ENCODE results near the gene PFKM.

PFKM gene

GRCh38 chr12:48131517-48131916, 12.4 kb downstream of the PFKM start:
- Histone ChIP-seq H4K5ac (ENCODE audit: low read length) (no peak overlapping the region), H3K23ac (ENCODE audit: low read length) (no peak overlapping the region), H2BK15ac (replicated peaks; ENCODE audit: low read depth) (no peak overlapping the region), H3K56ac (ENCODE audit: low read length) (no peak overlapping the region), H3K4ac (ENCODE audit: low read depth, low read length) (no peak overlapping the region), H3K4me1 (ENCODE audit: control insufficient read depth, low read depth, low read length) (no peaks in the 10 kb centered on the region), H3K9ac (ENCODE audit: low read length) (no peak overlapping the region), H2AK5ac (ENCODE audit: low read length) (no peak overlapping the region), H2BK120ac (ENCODE audit: low read depth, low read length) (no peak overlapping the region), H3K27ac (ENCODE audit: low read depth, low read length) (no peak overlapping the region), H3K4me2 (ENCODE audit: low read length) (no peak overlapping the region), H3K36me3 (ENCODE audit: control insufficient read depth, insufficient read depth, low read length) (peaks cover 4% of the 10 kb centered on the region), H3K79me2 (ENCODE audit: control insufficient read depth, insufficient read depth, low read length) (no peaks in the 10 kb centered on the region), H3K79me1 (ENCODE audit: low read length) (no peaks in the 10 kb centered on the region), H4K8ac (ENCODE audit: low read depth, low read length) (no peak overlapping the region), H2BK5ac (ENCODE audit: low read length) (no peak overlapping the region), H3K27me3 (ENCODE audit: insufficient read depth, low read length, poor library complexity) (no peaks in the 10 kb centered on the region), H3K18ac (ENCODE audit: low read length) (no peak overlapping the region), H3K4me3 (ENCODE audit: low read length) (no peak overlapping the region)
- no CpG with 5 or more reads among the region's 2 CpGs for WGBS (ENCODE audit: extremely low coverage, insufficient coverage, low lambda C conversion rate)
- no peak for DNase-seq

- Histone ChIP-seq H3K23ac (ENCODE audit: low read length) (no peak overlapping the region), H2AK5ac (ENCODE audit: low read length) (no peak overlapping the region), H3K4ac (ENCODE audit: low read depth, low read length) (no peak overlapping the region), H2BK15ac (replicated peaks; ENCODE audit: low read depth) (no peak overlapping the region), H3K4me1 (ENCODE audit: control insufficient read depth, low read depth, low read length) (no peaks in the 10 kb centered on the region), H3K4me3 (ENCODE audit: low read length) (no peak overlapping the region), H3K56ac (ENCODE audit: low read length) (no peak overlapping the region), H3K18ac (ENCODE audit: low read length) (no peak overlapping the region), H2BK120ac (ENCODE audit: low read depth, low read length) (no peak overlapping the region), H4K5ac (ENCODE audit: low read length) (no peak overlapping the region), H3K36me3 (ENCODE audit: control insufficient read depth, insufficient read depth, low read length) (peaks cover 6% of the 10 kb centered on the region), H3K79me1 (ENCODE audit: low read length) (no peaks in the 10 kb centered on the region), H4K8ac (ENCODE audit: low read depth, low read length) (no peak overlapping the region), H3K79me2 (ENCODE audit: control insufficient read depth, insufficient read depth, low read length) (no peaks in the 10 kb centered on the region), H3K4me2 (ENCODE audit: low read length) (no peak overlapping the region), H3K27ac (ENCODE audit: low read depth, low read length) (no peak overlapping the region), H2BK5ac (ENCODE audit: low read length) (no peak overlapping the region), H3K27me3 (ENCODE audit: insufficient read depth, low read length, poor library complexity) (no peaks in the 10 kb centered on the region), H3K9ac (ENCODE audit: low read length) (no peak overlapping the region)
- no peak for DNase-seq
- WGBS (ENCODE audit: extremely low coverage, insufficient coverage, low lambda C conversion rate): no CpG with 5 or more reads among the region's 14 CpGs
These were observed 13.7 kb downstream of the PFKM start for GRCh38 chr12:48132826-48133225.

- no peak overlapping the region for H3K18ac ChIP-seq (ENCODE audit: low read length)
- no peak overlapping the region for H3K9ac ChIP-seq (ENCODE audit: low read length)
- H4K5ac ChIP-seq (ENCODE audit: low read length): no peak overlapping the region
- H3K4me2 ChIP-seq (ENCODE audit: low read length): no peak overlapping the region
- H2AK5ac ChIP-seq (ENCODE audit: low read length): no peak overlapping the region
- no peaks in the 10 kb centered on the region for H3K79me1 ChIP-seq (ENCODE audit: low read length)
- no peak overlapping the region for H2BK5ac ChIP-seq (ENCODE audit: low read length)
- no CpG with 5 or more reads among the region's 5 CpGs for whole genome bisulfite sequencing (ENCODE audit: extremely low coverage, insufficient coverage, low lambda C conversion rate)
- H3K56ac ChIP-seq (ENCODE audit: low read length): no peak overlapping the region
- H4K8ac ChIP-seq (ENCODE audit: low read depth, low read length): no peak overlapping the region
- H2BK15ac ChIP-seq (replicated peaks; ENCODE audit: low read depth): no peak overlapping the region
- H3K4me3 ChIP-seq (ENCODE audit: low read length): no peak overlapping the region
- no peak overlapping the region for H2BK120ac ChIP-seq (ENCODE audit: low read depth, low read length)
- peaks cover 6% of the 10 kb centered on the region for H3K36me3 ChIP-seq (ENCODE audit: control insufficient read depth, insufficient read depth, low read length)
- H3K23ac ChIP-seq (ENCODE audit: low read length): no peak overlapping the region
- no peaks in the 10 kb centered on the region for H3K4me1 ChIP-seq (ENCODE audit: control insufficient read depth, low read depth, low read length)
- H3K79me2 ChIP-seq (ENCODE audit: control insufficient read depth, insufficient read depth, low read length): no peaks in the 10 kb centered on the region
- H3K27me3 ChIP-seq (ENCODE audit: insufficient read depth, low read length, poor library complexity): no peaks in the 10 kb centered on the region
- no peak for DNase-seq
- no peak overlapping the region for H3K4ac ChIP-seq (ENCODE audit: low read depth, low read length)
- H3K27ac ChIP-seq (ENCODE audit: low read depth, low read length): no peak overlapping the region
These were observed 15.9 kb downstream of the PFKM start for GRCh38 chr12:48135027-48135426.

- no peak overlapping the region for H3K23ac ChIP-seq (ENCODE audit: low read length)
- H2BK15ac ChIP-seq (replicated peaks; ENCODE audit: low read depth): no peak overlapping the region
- no peak overlapping the region for H2BK120ac ChIP-seq (ENCODE audit: low read depth, low read length)
- peaks cover 14% of the 10 kb centered on the region for H3K4me1 ChIP-seq (ENCODE audit: control insufficient read depth, low read depth, low read length)
- no peak overlapping the region for H3K18ac ChIP-seq (ENCODE audit: low read length)
- DNase-seq: peak; percentile 83
- no peak overlapping the region for H3K9ac ChIP-seq (ENCODE audit: low read length)
- no peak overlapping the region for H2BK5ac ChIP-seq (ENCODE audit: low read length)
- WGBS (ENCODE audit: extremely low coverage, insufficient coverage, low lambda C conversion rate): no CpG with 5 or more reads among the region's 7 CpGs
- no peak overlapping the region for H4K8ac ChIP-seq (ENCODE audit: low read depth, low read length)
- H3K79me1 ChIP-seq (ENCODE audit: low read length): no peaks in the 10 kb centered on the region
- H3K79me2 ChIP-seq (ENCODE audit: control insufficient read depth, insufficient read depth, low read length): no peaks in the 10 kb centered on the region
- no peak overlapping the region for H3K4me2 ChIP-seq (ENCODE audit: low read length)
- no peak overlapping the region for H3K4ac ChIP-seq (ENCODE audit: low read depth, low read length)
- peak overlapping the region; percentile 68 for H3K27ac ChIP-seq (ENCODE audit: low read depth, low read length)
- no peaks in the 10 kb centered on the region for H3K27me3 ChIP-seq (ENCODE audit: insufficient read depth, low read length, poor library complexity)
- H3K56ac ChIP-seq (ENCODE audit: low read length): no peak overlapping the region
- no peak overlapping the region for H4K5ac ChIP-seq (ENCODE audit: low read length)
- no peak overlapping the region for H3K4me3 ChIP-seq (ENCODE audit: low read length)
- peaks cover 2% of the 10 kb centered on the region for H3K36me3 ChIP-seq (ENCODE audit: control insufficient read depth, insufficient read depth, low read length)
- no peak overlapping the region for H2AK5ac ChIP-seq (ENCODE audit: low read length)
These were observed 23.9 kb downstream of the PFKM start for GRCh38 chr12:48142818-48143674.

- no peak overlapping the region for H4K8ac ChIP-seq (ENCODE audit: low read depth, low read length)
- H3K4me1 ChIP-seq (ENCODE audit: control insufficient read depth, low read depth, low read length): peaks cover 14% of the 10 kb centered on the region
- H2BK15ac ChIP-seq (replicated peaks; ENCODE audit: low read depth): no peak overlapping the region
- no peak overlapping the region for H3K18ac ChIP-seq (ENCODE audit: low read length)
- H3K4ac ChIP-seq (ENCODE audit: low read depth, low read length): no peak overlapping the region
- no peaks in the 10 kb centered on the region for H3K79me2 ChIP-seq (ENCODE audit: control insufficient read depth, insufficient read depth, low read length)
- H4K5ac ChIP-seq (ENCODE audit: low read length): no peak overlapping the region
- no peaks in the 10 kb centered on the region for H3K27me3 ChIP-seq (ENCODE audit: insufficient read depth, low read length, poor library complexity)
- H3K27ac ChIP-seq (ENCODE audit: low read depth, low read length): peak overlapping the region; percentile 10
- no peak overlapping the region for H3K4me2 ChIP-seq (ENCODE audit: low read length)
- no peak overlapping the region for H2BK120ac ChIP-seq (ENCODE audit: low read depth, low read length)
- H3K9ac ChIP-seq (ENCODE audit: low read length): no peak overlapping the region
- no peak overlapping the region for H2BK5ac ChIP-seq (ENCODE audit: low read length)
- no peak overlapping the region for H3K4me3 ChIP-seq (ENCODE audit: low read length)
- no CpG with 5 or more reads among the region's 2 CpGs for WGBS (ENCODE audit: extremely low coverage, insufficient coverage, low lambda C conversion rate)
- H3K23ac ChIP-seq (ENCODE audit: low read length): no peak overlapping the region
- peaks cover 2% of the 10 kb centered on the region for H3K36me3 ChIP-seq (ENCODE audit: control insufficient read depth, insufficient read depth, low read length)
- no peak overlapping the region for H3K56ac ChIP-seq (ENCODE audit: low read length)
- no peaks in the 10 kb centered on the region for H3K79me1 ChIP-seq (ENCODE audit: low read length)
- H2AK5ac ChIP-seq (ENCODE audit: low read length): no peak overlapping the region
- DNase-seq: peak; percentile 83
These were observed 24.7 kb downstream of the PFKM start for GRCh38 chr12:48143898-48144297.

GRCh38 chr12:48145981-48146380, 26.8 kb downstream of the PFKM start:
- Histone ChIP-seq H3K27ac (ENCODE audit: low read depth, low read length) (no peak overlapping the region), H3K4me3 (ENCODE audit: low read length) (no peak overlapping the region), H3K79me2 (ENCODE audit: control insufficient read depth, insufficient read depth, low read length) (no peaks in the 10 kb centered on the region), H4K5ac (ENCODE audit: low read length) (no peak overlapping the region), H2AK5ac (ENCODE audit: low read length) (no peak overlapping the region), H4K8ac (ENCODE audit: low read depth, low read length) (no peak overlapping the region), H2BK120ac (ENCODE audit: low read depth, low read length) (no peak overlapping the region), H3K4me1 (ENCODE audit: control insufficient read depth, low read depth, low read length) (peaks cover 14% of the 10 kb centered on the region), H2BK5ac (ENCODE audit: low read length) (no peak overlapping the region), H3K36me3 (ENCODE audit: control insufficient read depth, insufficient read depth, low read length) (no peaks in the 10 kb centered on the region), H3K4me2 (ENCODE audit: low read length) (no peak overlapping the region), H3K56ac (ENCODE audit: low read length) (no peak overlapping the region), H3K27me3 (ENCODE audit: insufficient read depth, low read length, poor library complexity) (no peaks in the 10 kb centered on the region), H2BK15ac (replicated peaks; ENCODE audit: low read depth) (no peak overlapping the region), H3K18ac (ENCODE audit: low read length) (no peak overlapping the region), H3K4ac (ENCODE audit: low read depth, low read length) (no peak overlapping the region), H3K9ac (ENCODE audit: low read length) (no peak overlapping the region), H3K79me1 (ENCODE audit: low read length) (no peaks in the 10 kb centered on the region), H3K23ac (ENCODE audit: low read length) (no peak overlapping the region)
- no CpG with 5 or more reads among the region's 1 CpG for WGBS (ENCODE audit: extremely low coverage, insufficient coverage, low lambda C conversion rate)
- no peak for DNase-seq
